GM12878 (cell line): ENCODE measurements around the gene WDR48.

Experiments used
- MEF2B ChIP-seq: fragments of 450-650 bp; IDR thresholded peaks from 2 replicates; pipeline ENCODE4 v1.6.1; 2018; ENCODE audit warnings: mild to moderate bottlenecking, moderate library complexity; ENCODE audit not compliant: partially characterized antibody, poor library complexity, severe bottlenecking
- MXI1 ChIP-seq: fragments of 150-350 bp; IDR thresholded peaks from 2 replicates; pipeline ENCODE4 v1.6.1; 2011; ENCODE audit warnings: low read depth, mild to moderate bottlenecking, inconsistent platforms, low read length, improper control_type of control experiment
- POLR2A ChIP-seq: IDR thresholded peaks from 2 replicates; pipeline ENCODE4 v1.6.1; 2011; ENCODE audit warnings: low read depth, mild to moderate bottlenecking, low read length
- TF ChIP-seq, protein P1 (sequence below): IDR thresholded peaks from 2 replicates; pipeline ENCODE4 v1.6.1; 2011; ENCODE audit warnings: low read depth, mild to moderate bottlenecking, low read length, moderate library complexity, borderline replicate concordance; ENCODE audit errors: extremely low read depth
- TF ChIP-seq, protein P2 (sequence below): IDR thresholded peaks from 2 replicates; pipeline ENCODE4 v1.6.1; 2012; ENCODE audit warnings: mild to moderate bottlenecking, low read depth, low read length

DNA sequence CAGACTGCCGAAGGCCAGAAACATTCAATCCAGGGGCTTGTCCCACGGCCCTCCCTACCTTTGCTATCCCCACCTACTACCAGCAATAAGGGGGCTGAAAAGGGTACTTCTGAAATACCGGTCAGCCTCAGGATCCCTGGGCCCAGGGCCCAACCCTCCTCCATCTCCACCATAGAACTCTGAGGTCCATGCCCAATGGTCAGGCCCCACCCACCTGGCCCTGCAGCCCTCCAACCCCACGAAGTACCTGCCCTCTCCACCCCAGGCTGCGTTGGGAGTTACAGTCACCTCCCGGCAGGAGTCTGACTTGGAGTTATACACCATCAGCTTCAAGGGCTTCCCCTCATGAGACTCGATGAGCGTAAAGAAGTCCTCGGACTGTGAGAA lies 48.7 kb downstream of the WDR48 start:
- TF ChIP-seq MEF2B (no peak), POLR2A (no peak), MXI1 (no peak)
- TF ChIP-seq, protein P1, sequence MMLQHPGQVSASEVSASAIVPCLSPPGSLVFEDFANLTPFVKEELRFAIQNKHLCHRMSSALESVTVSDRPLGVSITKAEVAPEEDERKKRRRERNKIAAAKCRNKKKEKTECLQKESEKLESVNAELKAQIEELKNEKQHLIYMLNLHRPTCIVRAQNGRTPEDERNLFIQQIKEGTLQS, result no peak
- TF ChIP-seq, protein P2, sequence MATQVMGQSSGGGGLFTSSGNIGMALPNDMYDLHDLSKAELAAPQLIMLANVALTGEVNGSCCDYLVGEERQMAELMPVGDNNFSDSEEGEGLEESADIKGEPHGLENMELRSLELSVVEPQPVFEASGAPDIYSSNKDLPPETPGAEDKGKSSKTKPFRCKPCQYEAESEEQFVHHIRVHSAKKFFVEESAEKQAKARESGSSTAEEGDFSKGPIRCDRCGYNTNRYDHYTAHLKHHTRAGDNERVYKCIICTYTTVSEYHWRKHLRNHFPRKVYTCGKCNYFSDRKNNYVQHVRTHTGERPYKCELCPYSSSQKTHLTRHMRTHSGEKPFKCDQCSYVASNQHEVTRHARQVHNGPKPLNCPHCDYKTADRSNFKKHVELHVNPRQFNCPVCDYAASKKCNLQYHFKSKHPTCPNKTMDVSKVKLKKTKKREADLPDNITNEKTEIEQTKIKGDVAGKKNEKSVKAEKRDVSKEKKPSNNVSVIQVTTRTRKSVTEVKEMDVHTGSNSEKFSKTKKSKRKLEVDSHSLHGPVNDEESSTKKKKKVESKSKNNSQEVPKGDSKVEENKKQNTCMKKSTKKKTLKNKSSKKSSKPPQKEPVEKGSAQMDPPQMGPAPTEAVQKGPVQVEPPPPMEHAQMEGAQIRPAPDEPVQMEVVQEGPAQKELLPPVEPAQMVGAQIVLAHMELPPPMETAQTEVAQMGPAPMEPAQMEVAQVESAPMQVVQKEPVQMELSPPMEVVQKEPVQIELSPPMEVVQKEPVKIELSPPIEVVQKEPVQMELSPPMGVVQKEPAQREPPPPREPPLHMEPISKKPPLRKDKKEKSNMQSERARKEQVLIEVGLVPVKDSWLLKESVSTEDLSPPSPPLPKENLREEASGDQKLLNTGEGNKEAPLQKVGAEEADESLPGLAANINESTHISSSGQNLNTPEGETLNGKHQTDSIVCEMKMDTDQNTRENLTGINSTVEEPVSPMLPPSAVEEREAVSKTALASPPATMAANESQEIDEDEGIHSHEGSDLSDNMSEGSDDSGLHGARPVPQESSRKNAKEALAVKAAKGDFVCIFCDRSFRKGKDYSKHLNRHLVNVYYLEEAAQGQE, result no peak
